Epithelial cell of prostate (primary cell): ENCODE measurements around the gene POC1A.

Experiments
- DNase-seq: peaks from one replicate; pipeline ENCODE4 v3.0.0-alpha.2; 2011; ENCODE audit warnings: low read depth, low spot score
- H3K27ac ChIP-seq: fragments of 450-650 bp; 2 replicates; pipeline ENCODE4 v1.5.1; 2017; ENCODE audit warnings: mild to moderate bottlenecking

Gene POC1A

DNA sequence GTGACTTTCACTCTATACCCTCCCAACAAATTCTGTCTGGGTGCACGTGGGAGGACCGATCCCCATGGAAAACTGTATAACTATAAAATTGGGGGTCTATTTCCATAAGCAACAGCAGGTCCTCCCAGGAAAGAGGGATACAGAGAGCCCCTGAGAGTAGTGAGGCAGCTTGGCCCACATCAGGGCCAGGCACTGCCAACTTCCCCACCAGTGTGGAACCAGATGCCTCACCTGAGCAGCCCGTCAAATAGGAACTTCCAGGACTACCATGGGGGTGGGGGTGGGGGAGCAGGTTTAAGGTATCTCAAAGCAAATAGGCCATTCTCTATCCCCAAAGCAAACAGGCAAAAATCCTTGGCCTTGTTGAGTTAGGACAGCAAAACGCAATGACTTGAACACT lies 64.5 kb downstream of the POC1A start:
- no peak overlapping the region for H3K27ac ChIP-seq
- no peak for DNase-seq

DNA sequence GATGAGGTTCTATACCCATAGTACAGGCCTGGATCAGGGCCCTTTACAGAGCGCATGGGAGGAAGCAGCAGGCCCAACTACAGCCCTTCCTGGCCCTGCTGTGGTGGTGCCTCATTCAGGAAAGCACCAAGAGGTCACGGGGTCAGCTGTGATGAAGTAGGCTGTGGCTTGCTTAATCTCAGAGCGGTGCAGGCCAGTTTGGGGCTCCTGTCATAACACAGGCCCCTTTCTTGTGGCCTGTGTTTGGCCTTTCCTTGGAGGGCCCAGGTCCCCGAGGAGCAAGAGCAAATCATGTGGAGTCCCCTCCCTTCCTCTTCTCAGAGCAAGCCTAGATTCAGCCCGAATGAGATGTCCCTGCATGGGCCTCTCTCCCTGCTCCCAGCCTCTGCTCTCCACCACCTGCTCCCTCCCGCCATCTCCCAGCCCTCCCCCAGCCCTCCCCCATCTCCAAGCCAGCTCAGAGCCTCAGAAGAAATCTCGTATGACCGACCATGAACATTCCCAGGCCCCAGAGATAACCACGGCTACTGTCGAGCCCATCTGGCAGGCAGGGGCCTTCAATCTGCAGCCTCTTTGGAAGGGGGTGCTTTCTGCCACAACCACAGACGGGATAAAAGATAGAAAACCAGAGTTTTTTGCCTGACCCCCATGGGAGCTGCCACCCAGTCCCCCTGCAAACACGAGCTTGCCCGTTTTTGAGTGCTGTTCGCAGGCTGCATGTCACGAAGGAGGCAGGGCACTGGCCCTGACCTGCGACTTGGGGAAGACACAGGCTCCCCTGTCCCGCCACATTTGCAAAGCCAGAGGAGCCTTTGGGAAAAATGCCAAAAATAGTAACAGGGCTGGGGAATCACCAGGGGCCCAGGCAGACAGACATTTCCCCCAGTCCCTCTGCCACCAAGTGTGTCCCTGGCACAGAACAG lies 65.5 kb downstream of the POC1A start:
- no peak for DNase-seq

DNA sequence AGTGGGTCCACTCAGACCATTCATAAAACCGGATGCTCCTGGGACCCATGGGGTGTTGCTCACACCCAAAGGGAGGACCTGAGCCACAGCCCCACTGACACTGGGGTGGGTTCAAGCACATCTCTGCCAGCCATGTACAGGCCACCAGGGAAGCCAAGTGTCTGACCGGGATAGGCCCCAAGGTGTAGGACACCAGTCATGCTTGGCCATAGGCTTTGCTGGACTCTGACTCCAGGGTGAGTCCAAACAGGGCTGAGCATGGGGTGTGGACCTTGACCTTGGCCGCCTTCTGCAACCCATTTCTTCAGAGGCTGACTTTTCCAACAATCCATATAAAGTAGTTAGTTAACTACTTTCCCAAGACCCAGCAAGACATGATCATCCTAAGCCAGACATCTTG lies 66.5 kb downstream of the POC1A start:
- no peak overlapping the region for H3K27ac ChIP-seq
- no peak for DNase-seq

More for the DNA sequence above, 65.5 kb downstream of the POC1A start:
- H3K27ac ChIP-seq, result no peak overlapping the region

- H3K27ac ChIP-seq, result no peak overlapping the region
- DNase-seq, result no peak
Observed at GRCh38 chr3:52086976-52087663, 67.1 kb downstream of the POC1A start.

GRCh38 chr3:52086461-52086860 lies 67.8 kb downstream of the POC1A start:
- no peak for DNase-seq
- no peak overlapping the region for H3K27ac ChIP-seq

- DNase-seq, result no peak
- no peak overlapping the region for H3K27ac ChIP-seq
Observed at GRCh38 chr3:52085681-52086282, 68.4 kb downstream of the POC1A start.

GRCh38 chr3:52084954-52085680 lies 69.1 kb downstream of the POC1A start:
- H3K27ac ChIP-seq, result no peak overlapping the region
- no peak for DNase-seq

- DNase-seq, result no peak
Observed at GRCh38 chr3:52084216-52084945, 69.8 kb downstream of the POC1A start.

DNA sequence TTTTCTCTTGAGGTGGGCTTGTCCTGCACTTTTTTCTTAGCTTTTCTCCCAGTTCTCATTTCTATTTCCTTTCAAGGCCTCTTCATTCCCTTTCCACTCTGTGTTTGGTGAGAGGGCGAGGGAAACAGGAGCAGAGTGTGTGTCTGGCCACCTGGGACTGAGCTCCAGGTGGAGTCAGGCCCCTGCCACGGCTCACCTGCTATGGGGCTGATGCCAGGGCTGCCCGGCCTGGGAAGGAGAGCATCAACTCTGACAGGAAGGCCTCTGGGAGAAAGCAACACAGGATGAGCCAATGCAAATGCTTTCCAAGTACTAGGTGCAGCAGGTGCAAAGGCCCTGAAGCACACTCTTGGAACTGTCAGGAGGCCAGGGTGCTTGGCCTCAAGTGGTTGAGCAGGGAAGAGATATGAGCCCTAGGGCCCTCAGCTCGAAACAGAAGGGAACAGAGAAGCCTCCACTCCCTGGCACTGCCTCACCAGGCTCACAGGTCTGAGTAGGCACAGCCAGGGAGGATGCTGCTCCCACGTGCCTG lies 70.6 kb downstream of the POC1A start:
- H3K27ac ChIP-seq, result no peak overlapping the region
- no peak for DNase-seq

More at GRCh38 chr3:52084216-52084945, 69.8 kb downstream of the POC1A start:
- no peak overlapping the region for H3K27ac ChIP-seq

DNA sequence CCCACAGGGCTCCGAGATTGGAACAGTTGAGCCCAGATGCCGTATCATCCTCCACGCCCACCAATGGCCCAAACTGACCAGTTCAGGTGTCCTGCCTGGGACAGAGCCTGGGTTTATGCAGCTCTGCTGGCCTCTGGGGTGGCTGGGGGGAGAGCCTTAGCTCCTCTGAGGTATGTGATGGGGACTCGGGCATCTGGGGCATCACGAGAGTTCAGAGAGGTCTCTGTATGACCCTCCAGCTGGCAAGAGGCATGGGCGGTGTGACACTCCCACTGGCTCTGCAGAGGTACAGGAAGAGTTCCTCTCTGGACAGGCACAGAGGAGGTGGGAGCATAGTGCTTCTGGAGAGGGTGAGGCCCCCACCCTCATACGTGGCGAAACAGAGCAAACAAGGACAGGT lies 71.3 kb downstream of the POC1A start:
- DNase-seq, result no peak
- no peak overlapping the region for H3K27ac ChIP-seq

DNA sequence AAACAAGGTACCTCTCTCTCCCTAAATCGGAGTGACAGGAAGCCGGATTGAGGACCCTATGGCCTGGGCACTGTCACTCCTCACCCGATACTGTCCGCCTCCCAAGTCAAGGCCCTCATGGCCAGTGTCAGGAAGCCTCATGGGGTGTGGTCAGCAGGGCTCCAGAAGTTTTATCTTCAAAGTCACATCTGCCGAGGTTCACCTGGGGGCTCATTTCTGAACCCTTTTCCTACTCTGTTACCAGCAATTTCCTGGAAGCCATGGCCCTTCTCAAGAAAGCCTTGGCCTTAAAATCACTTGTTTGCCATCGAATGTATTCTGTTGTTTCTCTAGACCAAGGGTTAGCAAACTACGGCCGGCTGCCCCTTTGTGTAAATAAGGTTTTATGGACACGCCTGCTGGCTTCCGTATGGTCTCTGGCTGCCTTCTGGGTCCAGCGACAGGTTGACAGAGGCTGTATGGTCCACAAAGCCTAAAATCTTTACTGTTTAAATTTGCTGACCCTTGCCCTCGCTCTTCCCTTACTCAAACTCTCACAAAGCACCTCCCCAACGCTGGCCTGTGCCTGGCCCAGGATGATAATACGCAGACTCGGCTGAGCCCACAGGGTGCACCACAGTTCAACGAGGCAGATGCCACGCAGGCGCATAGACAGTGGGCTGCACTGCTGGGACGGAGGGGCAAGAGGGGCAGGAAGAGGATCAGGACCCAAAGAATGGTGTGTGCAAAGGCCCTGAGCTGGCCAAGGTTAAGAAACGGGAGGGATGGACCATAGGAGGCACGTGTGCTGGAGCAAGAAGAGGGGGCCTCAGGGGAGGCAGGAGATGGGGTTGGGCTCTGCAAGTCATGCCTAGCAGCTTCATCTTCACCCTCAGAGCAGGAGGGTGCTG lies 73.1 kb downstream of the POC1A start:
- no peak overlapping the region for H3K27ac ChIP-seq
- DNase-seq, result no peak

- H3K27ac ChIP-seq, result no peak overlapping the region
- DNase-seq, result no peak
Observed at GRCh38 chr3:52079958-52080357, 74.3 kb downstream of the POC1A start.

GRCh38 chr3:52078781-52079560 lies 75.3 kb downstream of the POC1A start:
- no peak overlapping the region for H3K27ac ChIP-seq
- no peak for DNase-seq

GRCh38 chr3:52077925-52078324 lies 76.3 kb downstream of the POC1A start:
- no peak for DNase-seq
- H3K27ac ChIP-seq, result no peak overlapping the region

DNA sequence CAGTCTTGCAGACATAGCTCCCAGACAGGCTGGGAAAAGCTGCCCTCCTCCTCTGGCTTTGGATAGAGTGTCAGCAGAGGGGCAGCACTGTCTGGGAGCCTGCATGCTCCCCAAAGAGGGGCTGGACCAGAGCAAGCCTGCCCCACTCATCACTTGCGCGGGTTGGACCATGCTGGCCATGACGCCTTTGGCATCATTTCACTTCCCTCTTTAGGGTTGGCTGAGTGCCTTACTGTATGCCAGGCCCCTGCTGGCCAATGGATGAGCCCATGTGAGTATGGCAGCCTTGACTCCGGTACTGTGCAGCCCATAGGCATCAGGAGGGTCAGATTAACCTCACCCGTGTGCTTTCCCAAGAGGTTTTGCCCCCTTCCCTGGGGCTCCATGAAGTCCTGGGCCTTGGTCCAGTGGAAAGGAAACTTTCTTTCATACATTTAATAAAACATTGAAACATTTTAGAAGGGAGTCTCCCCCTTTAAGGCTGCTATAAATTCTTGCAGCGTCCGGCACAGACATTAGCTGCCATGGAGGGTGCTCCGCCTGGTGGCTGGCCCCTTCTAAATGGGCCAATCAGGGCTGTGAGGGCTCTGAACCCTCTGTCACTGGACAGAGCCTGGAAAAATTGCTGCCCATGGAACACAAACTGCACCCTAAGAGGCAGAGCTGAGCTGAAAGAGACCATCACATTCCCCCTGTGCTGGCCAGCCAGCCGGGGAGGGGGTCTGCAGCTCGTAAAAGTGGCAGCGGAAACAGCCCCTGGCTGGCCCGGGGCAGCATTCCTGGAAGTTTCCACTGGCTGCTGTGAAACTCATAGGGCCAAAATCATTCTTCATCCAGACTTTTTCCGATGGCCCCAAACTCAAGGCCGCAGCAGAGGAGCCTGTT lies 77.1 kb downstream of the POC1A start:
- no peak overlapping the region for H3K27ac ChIP-seq
- DNase-seq, result no peak

GRCh38 chr3:52073490-52073889 lies 80.7 kb downstream of the POC1A start:
- no peak for DNase-seq
- H3K27ac ChIP-seq, result no peak overlapping the region

GRCh38 chr3:52072471-52072870 lies 81.8 kb downstream of the POC1A start:
- DNase-seq, result no peak
- H3K27ac ChIP-seq, result no peak overlapping the region
